ENCODE results near the gene PLXNA2.

DNA sequence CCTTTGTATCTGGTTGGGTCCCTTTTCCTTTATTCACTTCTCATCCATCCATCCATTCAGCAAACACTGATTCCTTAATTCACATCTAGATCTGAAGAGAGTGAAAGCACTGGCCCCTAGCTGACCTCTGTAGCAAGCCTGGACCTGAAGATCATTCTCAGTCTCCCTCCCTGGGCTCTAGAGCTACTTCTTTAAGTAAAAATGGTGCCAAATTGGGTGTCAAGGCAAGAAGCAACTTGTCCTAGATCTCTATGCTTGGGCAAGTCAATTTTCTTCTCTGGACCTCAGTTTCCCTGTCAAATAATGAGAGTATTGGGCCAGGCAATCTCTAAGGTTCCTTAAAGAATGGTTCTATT, 36.1 kb downstream of the PLXNA2 start:
- TF ChIP-seq SIN3A (IDR thresholded peaks at IDR 0.05; ENCODE audit: borderline replicate concordance, low read depth, low read length), result no peak
- no peak for TF ChIP-seq SMC3 (IDR thresholded peaks at IDR 0.05; ENCODE audit: low read depth, low read length)
- no peak for TF ChIP-seq JUND (IDR thresholded peaks at IDR 0.05)
- TF ChIP-seq, protein P1, sequence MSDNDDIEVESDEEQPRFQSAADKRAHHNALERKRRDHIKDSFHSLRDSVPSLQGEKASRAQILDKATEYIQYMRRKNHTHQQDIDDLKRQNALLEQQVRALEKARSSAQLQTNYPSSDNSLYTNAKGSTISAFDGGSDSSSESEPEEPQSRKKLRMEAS (IDR thresholded peaks at IDR 0.05; ENCODE audit: low read depth), result no peak
- TF ChIP-seq TEAD4 (IDR thresholded peaks at IDR 0.05; ENCODE audit: borderline replicate concordance, insufficient read depth), result no peak
- TF ChIP-seq, protein P2, sequence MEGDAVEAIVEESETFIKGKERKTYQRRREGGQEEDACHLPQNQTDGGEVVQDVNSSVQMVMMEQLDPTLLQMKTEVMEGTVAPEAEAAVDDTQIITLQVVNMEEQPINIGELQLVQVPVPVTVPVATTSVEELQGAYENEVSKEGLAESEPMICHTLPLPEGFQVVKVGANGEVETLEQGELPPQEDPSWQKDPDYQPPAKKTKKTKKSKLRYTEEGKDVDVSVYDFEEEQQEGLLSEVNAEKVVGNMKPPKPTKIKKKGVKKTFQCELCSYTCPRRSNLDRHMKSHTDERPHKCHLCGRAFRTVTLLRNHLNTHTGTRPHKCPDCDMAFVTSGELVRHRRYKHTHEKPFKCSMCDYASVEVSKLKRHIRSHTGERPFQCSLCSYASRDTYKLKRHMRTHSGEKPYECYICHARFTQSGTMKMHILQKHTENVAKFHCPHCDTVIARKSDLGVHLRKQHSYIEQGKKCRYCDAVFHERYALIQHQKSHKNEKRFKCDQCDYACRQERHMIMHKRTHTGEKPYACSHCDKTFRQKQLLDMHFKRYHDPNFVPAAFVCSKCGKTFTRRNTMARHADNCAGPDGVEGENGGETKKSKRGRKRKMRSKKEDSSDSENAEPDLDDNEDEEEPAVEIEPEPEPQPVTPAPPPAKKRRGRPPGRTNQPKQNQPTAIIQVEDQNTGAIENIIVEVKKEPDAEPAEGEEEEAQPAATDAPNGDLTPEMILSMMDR (IDR thresholded peaks at IDR 0.05), result no peak
- TF ChIP-seq, protein P3, sequence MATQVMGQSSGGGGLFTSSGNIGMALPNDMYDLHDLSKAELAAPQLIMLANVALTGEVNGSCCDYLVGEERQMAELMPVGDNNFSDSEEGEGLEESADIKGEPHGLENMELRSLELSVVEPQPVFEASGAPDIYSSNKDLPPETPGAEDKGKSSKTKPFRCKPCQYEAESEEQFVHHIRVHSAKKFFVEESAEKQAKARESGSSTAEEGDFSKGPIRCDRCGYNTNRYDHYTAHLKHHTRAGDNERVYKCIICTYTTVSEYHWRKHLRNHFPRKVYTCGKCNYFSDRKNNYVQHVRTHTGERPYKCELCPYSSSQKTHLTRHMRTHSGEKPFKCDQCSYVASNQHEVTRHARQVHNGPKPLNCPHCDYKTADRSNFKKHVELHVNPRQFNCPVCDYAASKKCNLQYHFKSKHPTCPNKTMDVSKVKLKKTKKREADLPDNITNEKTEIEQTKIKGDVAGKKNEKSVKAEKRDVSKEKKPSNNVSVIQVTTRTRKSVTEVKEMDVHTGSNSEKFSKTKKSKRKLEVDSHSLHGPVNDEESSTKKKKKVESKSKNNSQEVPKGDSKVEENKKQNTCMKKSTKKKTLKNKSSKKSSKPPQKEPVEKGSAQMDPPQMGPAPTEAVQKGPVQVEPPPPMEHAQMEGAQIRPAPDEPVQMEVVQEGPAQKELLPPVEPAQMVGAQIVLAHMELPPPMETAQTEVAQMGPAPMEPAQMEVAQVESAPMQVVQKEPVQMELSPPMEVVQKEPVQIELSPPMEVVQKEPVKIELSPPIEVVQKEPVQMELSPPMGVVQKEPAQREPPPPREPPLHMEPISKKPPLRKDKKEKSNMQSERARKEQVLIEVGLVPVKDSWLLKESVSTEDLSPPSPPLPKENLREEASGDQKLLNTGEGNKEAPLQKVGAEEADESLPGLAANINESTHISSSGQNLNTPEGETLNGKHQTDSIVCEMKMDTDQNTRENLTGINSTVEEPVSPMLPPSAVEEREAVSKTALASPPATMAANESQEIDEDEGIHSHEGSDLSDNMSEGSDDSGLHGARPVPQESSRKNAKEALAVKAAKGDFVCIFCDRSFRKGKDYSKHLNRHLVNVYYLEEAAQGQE (IDR thresholded peaks at IDR 0.05; ENCODE audit: low read depth, low read length), result no peak
- TF ChIP-seq RXRA (IDR thresholded peaks at IDR 0.05; ENCODE audit: borderline replicate concordance, low read depth), result no peak
- TF ChIP-seq MEF2A (IDR thresholded peaks at IDR 0.05; ENCODE audit: borderline replicate concordance, low read depth), result no peak
- TF ChIP-seq, protein P4, sequence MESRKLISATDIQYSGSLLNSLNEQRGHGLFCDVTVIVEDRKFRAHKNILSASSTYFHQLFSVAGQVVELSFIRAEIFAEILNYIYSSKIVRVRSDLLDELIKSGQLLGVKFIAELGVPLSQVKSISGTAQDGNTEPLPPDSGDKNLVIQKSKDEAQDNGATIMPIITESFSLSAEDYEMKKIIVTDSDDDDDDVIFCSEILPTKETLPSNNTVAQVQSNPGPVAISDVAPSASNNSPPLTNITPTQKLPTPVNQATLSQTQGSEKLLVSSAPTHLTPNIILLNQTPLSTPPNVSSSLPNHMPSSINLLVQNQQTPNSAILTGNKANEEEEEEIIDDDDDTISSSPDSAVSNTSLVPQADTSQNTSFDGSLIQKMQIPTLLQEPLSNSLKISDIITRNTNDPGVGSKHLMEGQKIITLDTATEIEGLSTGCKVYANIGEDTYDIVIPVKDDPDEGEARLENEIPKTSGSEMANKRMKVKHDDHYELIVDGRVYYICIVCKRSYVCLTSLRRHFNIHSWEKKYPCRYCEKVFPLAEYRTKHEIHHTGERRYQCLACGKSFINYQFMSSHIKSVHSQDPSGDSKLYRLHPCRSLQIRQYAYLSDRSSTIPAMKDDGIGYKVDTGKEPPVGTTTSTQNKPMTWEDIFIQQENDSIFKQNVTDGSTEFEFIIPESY (IDR thresholded peaks at IDR 0.05; ENCODE audit: borderline replicate concordance, low read depth), result no peak
- TF ChIP-seq, protein P5, sequence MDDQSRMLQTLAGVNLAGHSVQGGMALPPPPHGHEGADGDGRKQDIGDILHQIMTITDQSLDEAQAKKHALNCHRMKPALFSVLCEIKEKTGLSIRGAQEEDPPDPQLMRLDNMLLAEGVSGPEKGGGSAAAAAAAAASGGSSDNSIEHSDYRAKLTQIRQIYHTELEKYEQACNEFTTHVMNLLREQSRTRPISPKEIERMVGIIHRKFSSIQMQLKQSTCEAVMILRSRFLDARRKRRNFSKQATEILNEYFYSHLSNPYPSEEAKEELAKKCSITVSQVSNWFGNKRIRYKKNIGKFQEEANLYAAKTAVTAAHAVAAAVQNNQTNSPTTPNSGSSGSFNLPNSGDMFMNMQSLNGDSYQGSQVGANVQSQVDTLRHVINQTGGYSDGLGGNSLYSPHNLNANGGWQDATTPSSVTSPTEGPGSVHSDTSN (IDR thresholded peaks at IDR 0.05), result no peak
- no peak for TF ChIP-seq EZH2phosphoT487 (IDR thresholded peaks at IDR 0.05; ENCODE audit: borderline replicate concordance, low read depth)
- no peak for TF ChIP-seq TAF1 (IDR thresholded peaks at IDR 0.05; ENCODE audit: borderline replicate concordance, low read depth, low read length)
- TF ChIP-seq, protein P6, sequence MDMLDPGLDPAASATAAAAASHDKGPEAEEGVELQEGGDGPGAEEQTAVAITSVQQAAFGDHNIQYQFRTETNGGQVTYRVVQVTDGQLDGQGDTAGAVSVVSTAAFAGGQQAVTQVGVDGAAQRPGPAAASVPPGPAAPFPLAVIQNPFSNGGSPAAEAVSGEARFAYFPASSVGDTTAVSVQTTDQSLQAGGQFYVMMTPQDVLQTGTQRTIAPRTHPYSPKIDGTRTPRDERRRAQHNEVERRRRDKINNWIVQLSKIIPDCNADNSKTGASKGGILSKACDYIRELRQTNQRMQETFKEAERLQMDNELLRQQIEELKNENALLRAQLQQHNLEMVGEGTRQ (IDR thresholded peaks at IDR 0.05; ENCODE audit: borderline replicate concordance, low read depth, low read length), result no peak

Measured in SK-N-SH (cell line).